ENCODE results near the gene TMPRSS5.
"Not testable (repeated sequence)": the region's sequence is repeated elsewhere in the genome, so short reads cannot be mapped to it uniquely, and the experiment has no call there.

Gene TMPRSS5

GRCh38 chr11:113684496-113684895, 21.6 kb downstream of the TMPRSS5 start:
- Histone ChIP-seq H3K4me3 (ENCODE audit: low read depth in 1 of 5, low read length in 5 of 5) (no peak overlapping the region), H3K27ac (ENCODE audit: low read depth, low read length) (no peak overlapping the region), H3K36me3 (ENCODE audit: control insufficient read depth in 5 of 5, insufficient read depth in 5 of 5, low read length in 5 of 5) (no peaks in the 10 kb centered on the region), H3K9me3 (ENCODE audit: control insufficient read depth in 5 of 5, low read length in 5 of 5) (no peaks in the 10 kb centered on the region), H3K9ac (ENCODE audit: low read length in 5 of 5) (peak overlapping the region in 1 of 5 donors; percentile 66), H3K27me3 (ENCODE audit: control insufficient read depth in 5 of 5, insufficient read depth in 4 of 5, low read length in 5 of 5) (peaks cover 0 to 5% (median 3%) of the 10 kb centered on the region in 5 donors), H3K4me1 (ENCODE audit: control insufficient read depth in 5 of 5, insufficient read depth in 5 of 5, low read length in 5 of 5) (peaks cover 0 to 7% (median 5%) of the 10 kb centered on the region in 5 donors)

GRCh38 chr11:113683481-113684046, 22.5 kb downstream of the TMPRSS5 start:
- H3K36me3 ChIP-seq (ENCODE audit: control insufficient read depth in 5 of 5, insufficient read depth in 5 of 5, low read length in 5 of 5): no peaks in the 10 kb centered on the region
- no peaks in the 10 kb centered on the region for H3K9me3 ChIP-seq (ENCODE audit: control insufficient read depth in 5 of 5, low read length in 5 of 5)
- no peak overlapping the region for H3K9ac ChIP-seq (ENCODE audit: low read length in 5 of 5)
- H3K4me1 ChIP-seq (ENCODE audit: control insufficient read depth in 5 of 5, insufficient read depth in 5 of 5, low read length in 5 of 5): peaks cover 0 to 7% (median 5%) of the 10 kb centered on the region in 5 donors
- peaks cover 0 to 5% (median 3%) of the 10 kb centered on the region in 5 donors for H3K27me3 ChIP-seq (ENCODE audit: control insufficient read depth in 5 of 5, insufficient read depth in 4 of 5, low read length in 5 of 5)
- H3K4me3 ChIP-seq (ENCODE audit: low read depth in 1 of 5, low read length in 5 of 5): no peak overlapping the region
- no peak overlapping the region for H3K27ac ChIP-seq (ENCODE audit: low read depth, low read length)

- Histone ChIP-seq H3K9me3 (ENCODE audit: control insufficient read depth in 5 of 5, low read length in 5 of 5) (no peaks in the 10 kb centered on the region), H3K27ac (ENCODE audit: low read depth, low read length) (no peak overlapping the region), H3K4me1 (ENCODE audit: control insufficient read depth in 5 of 5, insufficient read depth in 5 of 5, low read length in 5 of 5) (peaks cover 0 to 7% (median 5%) of the 10 kb centered on the region in 5 donors), H3K27me3 (ENCODE audit: control insufficient read depth in 5 of 5, insufficient read depth in 4 of 5, low read length in 5 of 5) (peaks cover 0 to 5% (median 3%) of the 10 kb centered on the region in 5 donors), H3K4me3 (ENCODE audit: low read depth in 1 of 5, low read length in 5 of 5) (no peak overlapping the region), H3K36me3 (ENCODE audit: control insufficient read depth in 5 of 5, insufficient read depth in 5 of 5, low read length in 5 of 5) (no peaks in the 10 kb centered on the region), H3K9ac (ENCODE audit: low read length in 5 of 5) (no peak overlapping the region)
Measured at GRCh38 chr11:113681711-113682413, 24.2 kb downstream of the TMPRSS5 start.

GRCh38 chr11:113681282-113681681, 24.8 kb downstream of the TMPRSS5 start:
- H3K27ac ChIP-seq (ENCODE audit: low read depth, low read length): no peak overlapping the region
- H3K4me3 ChIP-seq (ENCODE audit: low read depth in 1 of 5, low read length in 5 of 5): no peak overlapping the region
- H3K27me3 ChIP-seq (ENCODE audit: control insufficient read depth in 5 of 5, insufficient read depth in 4 of 5, low read length in 5 of 5): peaks cover 0 to 5% (median 3%) of the 10 kb centered on the region in 5 donors

GRCh38 chr11:113677685-113678084, 28.4 kb downstream of the TMPRSS5 start:
- no peak overlapping the region for H3K4me3 ChIP-seq (ENCODE audit: low read depth in 1 of 5, low read length in 5 of 5)
- H3K4me1 ChIP-seq (ENCODE audit: control insufficient read depth in 5 of 5, insufficient read depth in 5 of 5, low read length in 5 of 5): peaks cover 0 to 10% (median 6%) of the 10 kb centered on the region in 5 donors
- no peaks in the 10 kb centered on the region for H3K9me3 ChIP-seq (ENCODE audit: control insufficient read depth in 5 of 5, low read length in 5 of 5)
- H3K36me3 ChIP-seq (ENCODE audit: control insufficient read depth in 5 of 5, insufficient read depth in 5 of 5, low read length in 5 of 5): no peaks in the 10 kb centered on the region
- H3K27ac ChIP-seq (ENCODE audit: low read depth, low read length): no peak overlapping the region
- H3K9ac ChIP-seq (ENCODE audit: low read length in 5 of 5): no peak overlapping the region
- H3K27me3 ChIP-seq (ENCODE audit: control insufficient read depth in 5 of 5, insufficient read depth in 4 of 5, low read length in 5 of 5): peaks cover 0 to 5% (median 3%) of the 10 kb centered on the region in 5 donors

More at GRCh38 chr11:113681282-113681681, 24.8 kb downstream of the TMPRSS5 start:
- H3K9ac ChIP-seq (ENCODE audit: low read length in 5 of 5): no peak overlapping the region
- H3K9me3 ChIP-seq (ENCODE audit: control insufficient read depth in 5 of 5, low read length in 5 of 5): no peaks in the 10 kb centered on the region
- no peaks in the 10 kb centered on the region for H3K36me3 ChIP-seq (ENCODE audit: control insufficient read depth in 5 of 5, insufficient read depth in 5 of 5, low read length in 5 of 5)
- H3K4me1 ChIP-seq (ENCODE audit: control insufficient read depth in 5 of 5, insufficient read depth in 5 of 5, low read length in 5 of 5): peaks cover 0 to 7% (median 5%) of the 10 kb centered on the region in 5 donors

GRCh38 chr11:113675565-113675964, 30.5 kb downstream of the TMPRSS5 start:
- no peak overlapping the region for H3K27ac ChIP-seq (ENCODE audit: low read depth, low read length)
- no peaks in the 10 kb centered on the region for H3K9me3 ChIP-seq (ENCODE audit: control insufficient read depth in 5 of 5, low read length in 5 of 5)
- no peak overlapping the region for H3K9ac ChIP-seq (ENCODE audit: low read length in 5 of 5)
- H3K4me1 ChIP-seq (ENCODE audit: control insufficient read depth in 5 of 5, insufficient read depth in 5 of 5, low read length in 5 of 5): peaks cover 0 to 10% (median 6%) of the 10 kb centered on the region in 5 donors
- no peaks in the 10 kb centered on the region for H3K36me3 ChIP-seq (ENCODE audit: control insufficient read depth in 5 of 5, insufficient read depth in 5 of 5, low read length in 5 of 5)
- no peak overlapping the region for H3K4me3 ChIP-seq (ENCODE audit: low read depth in 1 of 5, low read length in 5 of 5)
- peaks cover 0 to 4% (median 0%) of the 10 kb centered on the region in 5 donors for H3K27me3 ChIP-seq (ENCODE audit: control insufficient read depth in 5 of 5, insufficient read depth in 4 of 5, low read length in 5 of 5)

DNA sequence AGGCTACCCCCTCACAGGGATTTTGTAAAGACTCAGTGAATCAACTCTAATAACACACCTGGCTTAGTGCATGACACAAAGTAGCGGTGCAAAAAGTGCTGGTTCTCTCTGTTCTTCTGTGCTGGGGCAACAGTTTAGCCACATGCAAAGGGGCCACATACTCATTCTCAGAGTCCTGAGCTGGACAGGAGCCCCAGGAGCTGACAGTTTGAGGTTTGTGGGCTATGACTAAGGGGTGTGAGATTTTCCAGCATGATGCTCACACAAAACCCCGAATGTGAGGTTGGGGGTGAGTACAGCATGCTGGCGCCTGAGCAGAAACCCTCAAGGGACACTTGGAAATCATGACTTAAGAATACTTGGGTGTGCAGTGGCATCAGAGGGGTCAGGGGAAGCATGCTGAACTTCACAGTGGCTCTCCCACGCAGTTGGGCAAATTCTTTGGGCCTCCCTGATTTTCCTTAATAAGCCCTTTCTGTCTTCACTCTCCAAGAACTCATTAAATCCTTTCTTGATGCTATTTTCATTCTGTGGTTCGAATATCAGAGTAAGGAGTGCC, 31.0 kb downstream of the TMPRSS5 start:
- H3K4me1 ChIP-seq (ENCODE audit: control insufficient read depth in 5 of 5, insufficient read depth in 5 of 5, low read length in 5 of 5): peaks cover 0 to 10% (median 6%) of the 10 kb centered on the region in 5 donors
- no peaks in the 10 kb centered on the region for H3K9me3 ChIP-seq (ENCODE audit: control insufficient read depth in 5 of 5, low read length in 5 of 5)
- H3K36me3 ChIP-seq (ENCODE audit: control insufficient read depth in 5 of 5, insufficient read depth in 5 of 5, low read length in 5 of 5): no peaks in the 10 kb centered on the region
- peaks cover 0 to 4% (median 0%) of the 10 kb centered on the region in 5 donors for H3K27me3 ChIP-seq (ENCODE audit: control insufficient read depth in 5 of 5, insufficient read depth in 4 of 5, low read length in 5 of 5)
- no peak overlapping the region for H3K9ac ChIP-seq (ENCODE audit: low read length in 5 of 5)
- no peak overlapping the region for H3K4me3 ChIP-seq (ENCODE audit: low read depth in 1 of 5, low read length in 5 of 5)
- no peak overlapping the region for H3K27ac ChIP-seq (ENCODE audit: low read depth, low read length)

DNA sequence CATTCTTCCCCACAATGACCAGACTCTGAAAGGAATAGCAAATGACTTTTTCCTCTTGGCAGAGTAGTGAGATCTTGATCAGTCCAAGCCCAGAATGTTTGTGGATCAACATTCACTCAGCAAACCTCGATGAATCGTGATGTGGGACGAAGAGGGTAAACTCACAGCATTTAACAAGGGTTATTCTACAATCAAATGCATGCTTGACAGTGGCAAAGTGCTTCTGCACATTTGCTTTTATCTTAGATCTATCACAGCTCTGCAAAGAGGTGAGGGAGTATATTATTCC, 31.8 kb downstream of the TMPRSS5 start:
- Histone ChIP-seq H3K36me3 (ENCODE audit: control insufficient read depth in 5 of 5, insufficient read depth in 5 of 5, low read length in 5 of 5) (no peaks in the 10 kb centered on the region), H3K9ac (ENCODE audit: low read length in 5 of 5) (no peak overlapping the region), H3K9me3 (ENCODE audit: control insufficient read depth in 5 of 5, low read length in 5 of 5) (no peaks in the 10 kb centered on the region), H3K4me1 (ENCODE audit: control insufficient read depth in 5 of 5, insufficient read depth in 5 of 5, low read length in 5 of 5) (peaks cover 0 to 10% (median 6%) of the 10 kb centered on the region in 5 donors), H3K27me3 (ENCODE audit: control insufficient read depth in 5 of 5, insufficient read depth in 4 of 5, low read length in 5 of 5) (no peaks in the 10 kb centered on the region), H3K4me3 (ENCODE audit: low read depth in 1 of 5, low read length in 5 of 5) (no peak overlapping the region), H3K27ac (ENCODE audit: low read depth, low read length) (no peak overlapping the region)

DNA sequence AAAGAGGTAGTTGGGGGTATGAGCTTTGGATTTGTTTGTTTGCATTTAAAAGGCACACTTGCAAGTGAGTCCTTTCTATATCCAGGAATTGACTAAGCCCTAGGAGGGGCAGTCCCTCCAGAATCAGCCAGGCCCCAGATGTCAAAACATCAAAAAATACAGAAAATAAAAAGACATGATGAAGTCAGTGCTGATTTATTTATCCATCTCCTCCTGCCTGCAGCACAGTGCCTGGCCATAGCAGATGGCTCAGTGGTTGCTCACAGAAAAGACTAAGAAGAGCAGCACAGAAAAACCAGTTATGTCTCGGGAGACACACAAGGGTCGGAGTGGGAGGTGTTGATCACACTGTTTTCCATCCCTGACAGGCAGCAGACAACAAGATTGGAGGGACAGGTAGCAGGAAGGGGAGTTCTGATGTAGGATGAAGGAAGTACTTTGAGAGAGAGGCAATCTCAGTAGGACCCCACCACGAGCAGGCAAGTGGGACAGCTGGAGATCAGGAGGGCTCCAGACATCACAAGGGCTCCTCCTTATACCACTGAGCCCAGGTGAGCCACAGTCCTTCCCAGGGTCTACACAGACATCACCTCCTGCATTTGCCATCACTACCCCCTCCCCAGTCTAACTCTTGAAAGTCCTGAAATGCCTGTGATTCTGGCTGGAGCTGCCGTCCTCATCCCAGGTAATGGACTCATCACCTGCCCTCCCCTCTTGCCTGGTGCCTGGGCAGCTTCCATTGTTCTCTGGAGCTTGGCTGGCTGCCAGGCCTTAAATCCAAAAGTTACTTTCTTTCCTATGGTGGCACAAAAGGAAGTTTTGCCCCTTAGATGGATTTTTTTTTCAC, 32.3 kb downstream of the TMPRSS5 start:
- no peaks in the 10 kb centered on the region for H3K36me3 ChIP-seq (ENCODE audit: control insufficient read depth in 5 of 5, insufficient read depth in 5 of 5, low read length in 5 of 5)
- peaks cover 0 to 10% (median 6%) of the 10 kb centered on the region in 5 donors for H3K4me1 ChIP-seq (ENCODE audit: control insufficient read depth in 5 of 5, insufficient read depth in 5 of 5, low read length in 5 of 5)
- no peak overlapping the region for H3K9ac ChIP-seq (ENCODE audit: low read length in 5 of 5)
- H3K4me3 ChIP-seq (ENCODE audit: low read depth in 1 of 5, low read length in 5 of 5): no peak overlapping the region
- H3K27ac ChIP-seq (ENCODE audit: low read depth, low read length): no peak overlapping the region
- H3K9me3 ChIP-seq (ENCODE audit: control insufficient read depth in 5 of 5, low read length in 5 of 5): no peaks in the 10 kb centered on the region
- H3K27me3 ChIP-seq (ENCODE audit: control insufficient read depth in 5 of 5, insufficient read depth in 4 of 5, low read length in 5 of 5): no peaks in the 10 kb centered on the region

- not testable (repeated sequence) for H3K27ac ChIP-seq (ENCODE audit: low read depth, low read length); H3K9me3 ChIP-seq (ENCODE audit: control insufficient read depth in 5 of 5, low read length in 5 of 5); H3K4me3 ChIP-seq (ENCODE audit: low read depth in 1 of 5, low read length in 5 of 5); H3K36me3 ChIP-seq (ENCODE audit: control insufficient read depth in 5 of 5, insufficient read depth in 5 of 5, low read length in 5 of 5); H3K4me1 ChIP-seq (ENCODE audit: control insufficient read depth in 5 of 5, insufficient read depth in 5 of 5, low read length in 5 of 5); H3K27me3 ChIP-seq (ENCODE audit: control insufficient read depth in 5 of 5, insufficient read depth in 4 of 5, low read length in 5 of 5); H3K9ac ChIP-seq (ENCODE audit: low read length in 5 of 5)
Measured at GRCh38 chr11:113671914-113672313, 34.2 kb downstream of the TMPRSS5 start.

All from subcutaneous abdominal adipose tissue (tissue), 5 donors.